Transverse colon (tissue), 4 donors: ENCODE measurements around the gene SERAC1. TPM values are rescaled to one million over a fixed set of nuclear protein-coding genes. Genes with fewer than 3 reads are reported as not detected.

ENCODE experiments used
- DNase-seq: peaks from one replicate; pipeline ENCODE4 v3.0.0-alpha.2; 2019
- H3K27ac ChIP-seq, 4 donors: fragments of 200-600 bp; sonication (generic); 2 replicates each; pipeline ENCODE4 v1.5.1; 2016 to 2018; ENCODE audit warnings: inconsistent platforms in 4 of 4
- H3K27me3 ChIP-seq: fragments of 200-600 bp; sonication (generic); 2 replicates; pipeline ENCODE4 v1.5.1; 2017; ENCODE audit warnings: inconsistent platforms
- H3K36me3 ChIP-seq, 4 donors: fragments of 200-600 bp; sonication (generic); 2 replicates each; pipeline ENCODE4 v1.5.1; 2017 to 2019; ENCODE audit warnings: inconsistent platforms in 4 of 4
- H3K4me1 ChIP-seq, 4 donors: fragments of 200-600 bp; sonication (generic); 2 replicates each; pipeline ENCODE4 v1.5.1; 2017 to 2020; ENCODE audit warnings: inconsistent platforms in 4 of 4
- H3K4me3 ChIP-seq, 4 donors: fragments of 200-600 bp; sonication (generic); 1 replicate in 1 of 4; 2 replicates in 3 of 4; pipeline versions ENCODE4 v1.5.1 to v1.6.1; 2017 to 2019; ENCODE audit warnings: inconsistent platforms in 4 of 4
- H3K9me3 ChIP-seq, 2 donors: fragments of 200-600 bp; sonication (generic); 2 replicates each; pipeline ENCODE4 v1.5.1; 2017 to 2019; ENCODE audit warnings: inconsistent platforms in 2 of 2
- EP300 ChIP-seq: sonication (generic); formaldehyde crosslinking; IDR thresholded peaks from one replicate; pipeline ENCODE4 v1.6.1; 2017; ENCODE audit warnings: antibody characterized with exemption, low read depth
- POLR2A ChIP-seq: fragments of 450-650 bp; IDR thresholded peaks from one replicate; pipeline ENCODE4 v1.6.1; 2016; ENCODE audit warnings: antibody characterized with exemption, mild to moderate bottlenecking, moderate library complexity
- POLR2AphosphoS5 ChIP-seq, 3 donors: sonication (generic); formaldehyde crosslinking; IDR thresholded peaks; one replicate each; pipeline ENCODE4 v1.6.1; 2016; ENCODE audit warnings: antibody characterized with exemption in 3 of 3
- WGBS, 2 donors: methylation state at CpG; one replicate each; pipeline ENCODE4 v1.1.5; 2018; ENCODE audit warnings: low coverage in 1 of 2; 5-methylcytosine and 5-hydroxymethylcytosine counted together
- in situ Hi-C, 4 donors: fragments of 200-750 bp; cut with MboI; loops; one replicate each; pipeline versions ENCODE4 v1.15.0 to v1.15.1; 2017; ENCODE audit warnings: low sequenced_read_pairs in 3 of 4, low pct_ligation_motif_present in 1 of 4, low pct_unique_long_range_greater_than_20kb in 1 of 4
- intact Hi-C: fragments of 100-400 bp; cut with DNase I; formaldehyde crosslinking; loops from one replicate; pipeline ENCODE4 v1.15.1; 2023; ENCODE audit warnings: low total_unique reads
- total RNA-seq, 4 donors: library from RNA; depleted of rRNA; stranded (reverse); fragments of >200 nt; gene quantifications; one replicate each; pipeline ENCODE4 v1.1.0, GENCODE V29; 2016
- TF ChIP-seq, protein P1 (sequence below), 5 experiments: fragments of 200-600 bp in 3 of 5; fragments of 450-650 bp in 2 of 5; sonication (generic) in 3 of 5; IDR thresholded peaks; 1 replicate in 2 of 5; 2 replicates in 3 of 5; pipeline ENCODE4 v1.5.1; 2016 to 2017; ENCODE audit warnings: antibody characterized with exemption in 5 of 5, inconsistent platforms in 3 of 5, mild to moderate bottlenecking in 2 of 5, moderate library complexity in 1 of 5

The SERAC1 gene
- total RNA-seq, 4 donors from 2014 or later, result 9.8 to 125 (median 13.5) TPM

DNA sequence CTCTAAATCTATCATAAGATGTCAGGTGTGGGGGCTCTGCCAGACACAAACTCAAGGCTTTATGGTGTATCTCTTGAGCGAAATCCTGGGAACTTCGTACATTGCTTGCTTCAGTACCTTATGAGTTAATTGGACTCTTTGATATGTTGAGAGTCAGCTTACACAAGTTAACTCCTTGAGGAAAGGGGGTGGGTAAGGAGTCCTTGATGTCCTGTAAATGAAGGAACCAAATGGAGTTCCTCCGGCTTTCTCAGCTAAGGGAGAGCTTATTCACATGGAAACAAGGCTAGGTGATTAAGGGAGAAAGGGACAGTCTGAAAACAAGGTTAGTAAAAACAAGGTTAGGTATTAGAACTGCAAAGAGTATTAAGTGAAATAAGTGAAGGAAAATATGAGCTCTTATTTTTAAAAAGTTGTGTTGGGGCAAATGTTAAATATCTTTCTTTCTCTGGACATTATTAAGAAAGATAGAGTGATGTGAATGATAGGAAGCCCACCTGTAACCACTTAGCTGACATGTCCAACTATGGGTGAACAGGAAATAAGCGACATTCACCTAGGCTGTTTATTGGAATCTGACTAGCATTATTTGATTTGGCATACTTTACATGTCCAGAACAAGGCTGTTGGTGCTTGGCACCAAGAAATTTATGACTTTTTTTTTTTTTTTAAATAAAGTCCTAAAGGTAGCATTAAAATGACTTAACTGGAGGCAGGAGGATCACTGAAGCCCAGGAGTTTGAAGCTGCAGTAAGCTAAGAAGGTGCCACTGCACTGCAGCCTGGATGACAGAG, 26.6 kb upstream of the SERAC1 start:
- WGBS, 2 donors, result 77% methylated on average over 4 of the region's 4 CpGs

DNA sequence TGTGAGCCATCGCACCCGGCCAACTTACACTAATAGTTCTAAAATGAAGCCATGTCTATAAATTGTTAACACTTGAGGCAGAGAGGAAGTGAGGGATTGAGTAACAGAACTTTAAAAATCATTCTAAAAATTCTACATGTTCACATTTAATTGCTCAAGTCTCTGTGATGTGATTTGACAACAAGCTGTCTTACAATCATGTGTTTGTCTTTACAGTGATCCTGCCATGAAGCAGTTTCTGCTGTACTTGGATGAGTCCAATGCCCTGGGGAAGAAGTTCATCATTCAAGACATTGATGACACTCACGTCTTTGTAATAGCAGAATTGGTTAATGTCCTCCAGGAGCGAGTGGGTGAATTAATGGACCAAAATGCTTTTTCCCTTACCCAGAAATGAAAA, 23.7 kb upstream of the SERAC1 start:
- no peak for TF ChIP-seq EP300
- no peak for TF ChIP-seq POLR2A
- TF ChIP-seq, protein P1, sequence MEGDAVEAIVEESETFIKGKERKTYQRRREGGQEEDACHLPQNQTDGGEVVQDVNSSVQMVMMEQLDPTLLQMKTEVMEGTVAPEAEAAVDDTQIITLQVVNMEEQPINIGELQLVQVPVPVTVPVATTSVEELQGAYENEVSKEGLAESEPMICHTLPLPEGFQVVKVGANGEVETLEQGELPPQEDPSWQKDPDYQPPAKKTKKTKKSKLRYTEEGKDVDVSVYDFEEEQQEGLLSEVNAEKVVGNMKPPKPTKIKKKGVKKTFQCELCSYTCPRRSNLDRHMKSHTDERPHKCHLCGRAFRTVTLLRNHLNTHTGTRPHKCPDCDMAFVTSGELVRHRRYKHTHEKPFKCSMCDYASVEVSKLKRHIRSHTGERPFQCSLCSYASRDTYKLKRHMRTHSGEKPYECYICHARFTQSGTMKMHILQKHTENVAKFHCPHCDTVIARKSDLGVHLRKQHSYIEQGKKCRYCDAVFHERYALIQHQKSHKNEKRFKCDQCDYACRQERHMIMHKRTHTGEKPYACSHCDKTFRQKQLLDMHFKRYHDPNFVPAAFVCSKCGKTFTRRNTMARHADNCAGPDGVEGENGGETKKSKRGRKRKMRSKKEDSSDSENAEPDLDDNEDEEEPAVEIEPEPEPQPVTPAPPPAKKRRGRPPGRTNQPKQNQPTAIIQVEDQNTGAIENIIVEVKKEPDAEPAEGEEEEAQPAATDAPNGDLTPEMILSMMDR (IDR thresholded peaks at IDR 0.05), result no peak
- TF ChIP-seq POLR2AphosphoS5 (IDR thresholded peaks at IDR 0.05), result no peak
- no peaks in the 10 kb centered on the region for H3K27me3 ChIP-seq
- H3K9me3 ChIP-seq, result no peaks in the 10 kb centered on the region
- H3K4me1 ChIP-seq, result no peaks in the 10 kb centered on the region
- H3K27ac ChIP-seq, result no peak overlapping the region
- peaks cover 0 to 22% (median 7%) of the 10 kb centered on the region in 4 donors for H3K36me3 ChIP-seq
- WGBS, 2 donors, result 96 to 97% methylated on average over 4 of the region's 4 CpGs
- H3K4me3 ChIP-seq, result no peak overlapping the region
- intact Hi-C loops (no loop called here), in situ Hi-C loops (no loop called here)
- DNase-seq, result no peak

More for the DNA sequence above, 26.6 kb upstream of the SERAC1 start:
- no peaks in the 10 kb centered on the region for H3K4me1 ChIP-seq
- intact Hi-C loops, result no loop called here
- H3K36me3 ChIP-seq, result peaks cover 0 to 14% (median 7%) of the 10 kb centered on the region in 4 donors
- in situ Hi-C loops, result no loop called here
- no peaks in the 10 kb centered on the region for H3K9me3 ChIP-seq
- no peak overlapping the region for H3K27ac ChIP-seq
- H3K4me3 ChIP-seq, result no peak overlapping the region
- H3K27me3 ChIP-seq, result no peaks in the 10 kb centered on the region
- no peak for TF ChIP-seq POLR2AphosphoS5 (IDR thresholded peaks at IDR 0.05)
- no peak for TF ChIP-seq EP300
- TF ChIP-seq POLR2A, result no peak
- TF ChIP-seq, protein P1 (IDR thresholded peaks at IDR 0.05), result no peak
- DNase-seq, result no peak

DNA sequence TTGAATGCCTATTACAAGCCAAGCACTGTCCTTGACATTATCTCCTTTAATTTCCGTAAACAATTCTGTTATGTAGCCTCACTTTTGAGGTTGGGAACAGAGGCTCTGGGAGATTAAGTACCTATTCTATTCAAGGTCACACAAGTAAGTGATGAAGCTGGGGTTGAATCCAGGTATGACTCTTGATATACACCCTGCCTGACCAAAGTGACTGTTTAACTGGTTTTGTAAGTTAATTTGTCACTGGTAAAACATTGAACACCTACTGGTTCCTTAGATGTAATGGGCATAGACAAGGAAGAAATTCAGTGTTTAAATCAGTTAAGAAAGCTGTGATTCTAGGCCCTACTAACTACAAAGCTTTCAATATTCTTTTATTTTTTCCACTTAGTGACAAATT, 23.0 kb upstream of the SERAC1 start:
- peaks cover 0 to 23% (median 7%) of the 10 kb centered on the region in 4 donors for H3K36me3 ChIP-seq
- H3K9me3 ChIP-seq, result no peaks in the 10 kb centered on the region
- H3K27me3 ChIP-seq, result no peaks in the 10 kb centered on the region
- H3K4me1 ChIP-seq, result no peaks in the 10 kb centered on the region
- H3K27ac ChIP-seq, result no peak overlapping the region
- no peak for DNase-seq
- in situ Hi-C loops, result no loop called here
- intact Hi-C loops, result no loop called here
- TF ChIP-seq, protein P1 (IDR thresholded peaks at IDR 0.05), result no peak
- TF ChIP-seq EP300, result no peak
- H3K4me3 ChIP-seq, result no peak overlapping the region
- WGBS, 2 donors, result 93 to 100% methylated on average over 1 of the region's 1 CpG

DNA sequence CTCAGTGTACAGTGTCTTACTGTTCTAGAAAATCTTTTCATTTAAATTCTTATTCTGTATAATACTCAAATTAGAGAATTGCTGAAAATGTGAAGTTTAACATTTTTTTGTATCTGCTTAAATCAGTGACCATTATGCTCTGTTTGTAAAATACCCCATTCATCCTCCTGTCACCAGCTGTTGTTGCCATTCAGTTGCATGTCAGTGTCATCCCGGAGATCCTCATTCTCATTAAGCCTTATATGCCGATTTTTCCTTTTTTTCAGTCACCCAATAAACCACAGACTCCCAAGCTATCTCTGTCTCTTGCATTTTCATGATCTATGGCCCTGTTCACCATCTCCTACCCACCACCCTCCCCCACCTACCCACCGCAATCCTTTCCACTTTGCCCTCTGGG, 20.5 kb upstream of the SERAC1 start:
- Histone ChIP-seq H3K27me3 (no peaks in the 10 kb centered on the region), H3K27ac (no peak overlapping the region), H3K4me3 (no peak overlapping the region), H3K36me3 (peaks cover 0 to 22% (median 7%) of the 10 kb centered on the region in 4 donors), H3K4me1 (no peaks in the 10 kb centered on the region), H3K9me3 (no peaks in the 10 kb centered on the region)
- DNase-seq, result no peak
- TF ChIP-seq EP300 (no peak), POLR2A (no peak), POLR2AphosphoS5 (IDR thresholded peaks at IDR 0.05) (no peak)
- TF ChIP-seq, protein P1 (IDR thresholded peaks at IDR 0.05), result no peak
- 97 to 100% methylated on average over 2 to 3 of the region's 3 CpGs for WGBS, 2 donors
- intact Hi-C loops, result no loop called here
- in situ Hi-C loops, result no loop called here
